Lower leg skin (tissue), 4 donors: ENCODE results near the gene CPT1A. TPM values are rescaled to one million over a fixed set of nuclear protein-coding genes. Genes with fewer than 3 reads are reported as not detected.

Source experiments
- DNase-seq, 2 donors: peaks; one replicate each; pipeline ENCODE4 v3.0.0-alpha.2; 2019; ENCODE audit warnings: low spot score in 2 of 2
- H3K4me3 ChIP-seq: fragments of 200-600 bp; sonication (generic); 2 replicates; pipeline ENCODE4 v1.5.1; 2017; ENCODE audit warnings: mild to moderate bottlenecking, low read depth; ENCODE audit not compliant: poor library complexity, severe bottlenecking
- POLR2A ChIP-seq, 2 donors: fragments of 450-650 bp; IDR thresholded peaks; one replicate each; pipeline ENCODE4 v1.6.1; 2016 to 2017; ENCODE audit warnings: antibody characterized with exemption in 2 of 2, mild to moderate bottlenecking in 1 of 2, moderate library complexity in 1 of 2
- WGBS, 2 donors: methylation state at CpG; one replicate each; pipeline ENCODE4 v1.1.5; 2018; 5-methylcytosine and 5-hydroxymethylcytosine counted together
- intact Hi-C: fragments of 100-400 bp; cut with DNase I; formaldehyde crosslinking; loops from one replicate; pipeline ENCODE4 v1.15.0; 2023; ENCODE audit warnings: low total_unique reads
- total RNA-seq, 4 donors: library from RNA; depleted of rRNA; stranded (reverse); fragments of >200 nt; gene quantifications; one replicate each; pipeline ENCODE4 v1.1.0, GENCODE V29; 2016
- TF ChIP-seq, protein P1 (sequence below), 3 donors: fragments of 450-650 bp; IDR thresholded peaks; one replicate each; pipeline ENCODE4 v1.5.1; 2016; ENCODE audit warnings: antibody characterized with exemption in 3 of 3, mild to moderate bottlenecking in 3 of 3, moderate library complexity in 2 of 3

Gene CPT1A
- total RNA-seq, 4 donors from 2014 or later, result 23.4 to 95.8 (median 46.0) TPM

- TF ChIP-seq POLR2A (IDR thresholded peaks at IDR 0.05), result no peak
- TF ChIP-seq, protein P1, sequence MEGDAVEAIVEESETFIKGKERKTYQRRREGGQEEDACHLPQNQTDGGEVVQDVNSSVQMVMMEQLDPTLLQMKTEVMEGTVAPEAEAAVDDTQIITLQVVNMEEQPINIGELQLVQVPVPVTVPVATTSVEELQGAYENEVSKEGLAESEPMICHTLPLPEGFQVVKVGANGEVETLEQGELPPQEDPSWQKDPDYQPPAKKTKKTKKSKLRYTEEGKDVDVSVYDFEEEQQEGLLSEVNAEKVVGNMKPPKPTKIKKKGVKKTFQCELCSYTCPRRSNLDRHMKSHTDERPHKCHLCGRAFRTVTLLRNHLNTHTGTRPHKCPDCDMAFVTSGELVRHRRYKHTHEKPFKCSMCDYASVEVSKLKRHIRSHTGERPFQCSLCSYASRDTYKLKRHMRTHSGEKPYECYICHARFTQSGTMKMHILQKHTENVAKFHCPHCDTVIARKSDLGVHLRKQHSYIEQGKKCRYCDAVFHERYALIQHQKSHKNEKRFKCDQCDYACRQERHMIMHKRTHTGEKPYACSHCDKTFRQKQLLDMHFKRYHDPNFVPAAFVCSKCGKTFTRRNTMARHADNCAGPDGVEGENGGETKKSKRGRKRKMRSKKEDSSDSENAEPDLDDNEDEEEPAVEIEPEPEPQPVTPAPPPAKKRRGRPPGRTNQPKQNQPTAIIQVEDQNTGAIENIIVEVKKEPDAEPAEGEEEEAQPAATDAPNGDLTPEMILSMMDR (IDR thresholded peaks at IDR 0.05), result no peak
- no peak for DNase-seq
- intact Hi-C loops, result no loop called here
- H3K4me3 ChIP-seq, result no peak overlapping the region
- 42 to 55% methylated on average over 45 to 46 of the region's 76 CpGs for WGBS, 2 donors
Measured at GRCh38 chr11:68750195-68751003, 91.3 kb downstream of the CPT1A start.

DNA sequence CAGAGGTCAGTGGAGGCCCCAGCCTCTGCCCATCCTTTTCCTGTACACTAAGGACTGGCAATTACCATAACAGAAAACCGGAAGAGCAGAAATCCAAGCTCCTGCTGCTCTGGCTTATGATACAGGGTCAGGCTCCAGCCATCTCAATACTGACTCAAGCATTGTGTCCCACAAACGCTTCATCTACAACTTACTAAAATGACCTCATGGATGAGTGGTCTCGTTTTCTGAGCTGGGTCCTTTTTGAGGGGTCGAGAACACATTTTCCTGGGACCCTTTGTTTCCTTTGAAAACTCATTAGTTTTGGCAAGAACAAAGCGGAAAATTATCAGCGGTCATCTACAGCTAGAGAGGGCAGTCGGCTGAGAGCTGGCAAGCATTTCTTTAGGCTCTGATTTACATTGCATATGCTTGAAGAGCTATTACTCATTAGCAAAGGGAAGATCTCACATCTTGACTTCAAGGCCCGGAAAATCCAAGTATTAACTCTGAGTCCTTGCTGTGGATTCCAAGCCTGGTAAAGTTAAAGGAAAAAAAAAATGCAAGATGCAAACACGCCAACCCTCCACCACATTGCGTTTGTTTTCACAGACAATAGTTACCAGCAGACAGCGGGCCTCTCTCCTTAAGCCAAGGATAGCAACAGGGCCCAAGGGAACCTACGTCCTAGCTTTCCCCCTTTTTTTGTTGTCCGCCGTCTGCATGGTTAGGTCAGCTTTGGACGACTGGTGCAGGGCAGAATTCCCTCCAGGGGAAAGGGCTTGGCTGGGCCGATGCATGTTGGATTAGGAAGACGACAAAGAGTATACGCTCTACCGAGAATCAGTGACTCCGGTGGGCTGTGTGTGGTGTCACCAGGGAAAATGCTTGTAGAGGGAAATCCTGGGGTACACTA is 92.2 kb downstream of the CPT1A start:
- 68 to 72% methylated on average over 20 of the region's 20 CpGs for WGBS, 2 donors
- DNase-seq, result no peak

DNA sequence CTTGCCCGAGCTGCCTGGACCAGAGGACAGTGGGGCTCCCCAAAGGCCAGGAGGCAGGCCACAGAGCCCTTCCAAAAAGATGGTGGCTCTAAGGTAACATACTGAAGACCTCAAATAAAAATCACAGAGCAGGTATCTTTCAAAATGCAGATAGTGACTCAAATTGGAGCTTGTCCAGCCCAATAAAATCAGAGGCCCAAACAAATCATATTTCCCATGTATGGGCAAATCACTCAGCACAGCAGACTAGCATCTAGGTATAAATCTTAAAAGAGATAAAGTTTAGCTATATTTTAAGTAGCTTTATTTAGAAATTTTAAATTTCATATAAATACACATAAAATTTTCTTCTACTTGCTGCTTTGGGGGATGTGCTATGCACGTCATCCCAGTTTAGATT is 93.7 kb downstream of the CPT1A start:
- intact Hi-C loops, result no loop called here
- 79 to 80% methylated on average over 2 of the region's 2 CpGs for WGBS, 2 donors
- H3K4me3 ChIP-seq, result no peak overlapping the region
- TF ChIP-seq, protein P1 (IDR thresholded peaks at IDR 0.05), result no peak
- no peak for TF ChIP-seq POLR2A (IDR thresholded peaks at IDR 0.05)
- DNase-seq, result no peak

More for the DNA sequence above, 92.2 kb downstream of the CPT1A start:
- TF ChIP-seq, protein P1 (IDR thresholded peaks at IDR 0.05), result no peak
- no peak for TF ChIP-seq POLR2A (IDR thresholded peaks at IDR 0.05)
- no peak overlapping the region for H3K4me3 ChIP-seq
- intact Hi-C loops, result no loop called here

- intact Hi-C loops, result no loop called here
- DNase-seq, result no peak
- H3K4me3 ChIP-seq, result no peak overlapping the region
- TF ChIP-seq, protein P1 (IDR thresholded peaks at IDR 0.05), result no peak
- no peak for TF ChIP-seq POLR2A (IDR thresholded peaks at IDR 0.05)
- 94 to 98% methylated on average over 3 of the region's 3 CpGs for WGBS, 2 donors
Measured at GRCh38 chr11:68743539-68743938, 98.2 kb downstream of the CPT1A start.

DNA sequence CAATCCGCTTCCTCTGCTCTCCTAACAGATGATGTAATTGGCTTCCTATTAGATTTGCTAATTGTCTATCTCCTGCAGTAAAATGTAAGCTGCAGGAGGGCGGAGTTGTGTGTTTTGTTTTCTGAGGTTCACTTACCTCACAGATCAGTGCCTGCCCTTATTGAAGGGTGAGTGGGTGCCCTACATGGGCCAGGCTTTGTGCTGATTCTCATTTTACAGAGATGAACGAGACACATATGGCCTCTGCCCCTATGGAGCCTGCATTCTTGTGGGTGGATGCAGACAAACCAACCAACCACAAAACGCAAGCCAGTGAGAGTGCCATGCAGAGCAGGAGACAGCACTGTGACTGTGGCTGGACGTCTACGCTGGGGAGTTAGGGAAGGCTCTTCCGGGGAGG is 100.3 kb downstream of the CPT1A start:
- TF ChIP-seq, protein P1 (IDR thresholded peaks at IDR 0.05), result no peak
- no peak for TF ChIP-seq POLR2A (IDR thresholded peaks at IDR 0.05)
- intact Hi-C loops, result no loop called here
- 85 to 88% methylated on average over 7 of the region's 7 CpGs for WGBS, 2 donors
- no peak overlapping the region for H3K4me3 ChIP-seq
- DNase-seq, result peak in 1 of 2 donors; percentile 43
